Smooth muscle cell of the brain vasculature (primary cell): ENCODE measurements around the gene SCRN1.

Experiments
- DNase-seq: peaks from one replicate; pipeline ENCODE4 v3.0.0-alpha.2; 2012; ENCODE audit warnings: low read depth, low spot score

The SCRN1 gene

GRCh38 chr7:29926741-29927140 lies 62.9 kb downstream of the SCRN1 start:
- DNase-seq = no peak

- DNase-seq = no peak
Measured at GRCh38 chr7:29926216-29926615, 63.4 kb downstream of the SCRN1 start.

- no peak for DNase-seq
Measured at GRCh38 chr7:29924684-29925083, 64.9 kb downstream of the SCRN1 start.

- DNase-seq = no peak
Measured at GRCh38 chr7:29924006-29924405, 65.6 kb downstream of the SCRN1 start.

GRCh38 chr7:29922921-29923700 lies 66.5 kb downstream of the SCRN1 start:
- DNase-seq = no peak

GRCh38 chr7:29921404-29922010 lies 68.1 kb downstream of the SCRN1 start:
- DNase-seq = peak; percentile 39

- no peak for DNase-seq
Measured at GRCh38 chr7:29920491-29920890, 69.1 kb downstream of the SCRN1 start.

- DNase-seq = no peak
Measured at GRCh38 chr7:29919790-29920189, 69.8 kb downstream of the SCRN1 start.

GRCh38 chr7:29918850-29919249 lies 70.8 kb downstream of the SCRN1 start:
- DNase-seq = no peak

- DNase-seq = no peak
Measured at GRCh38 chr7:29917641-29918040, 72.0 kb downstream of the SCRN1 start.

- no peak for DNase-seq
Measured at GRCh38 chr7:29915481-29916215, 74.0 kb downstream of the SCRN1 start.

- DNase-seq = no peak
Measured at GRCh38 chr7:29914180-29914579, 75.4 kb downstream of the SCRN1 start.

- no peak for DNase-seq
Measured at GRCh38 chr7:29906200-29907022, 83.2 kb downstream of the SCRN1 start.

- DNase-seq = no peak
Measured at GRCh38 chr7:29900745-29901144, 88.9 kb downstream of the SCRN1 start.

GRCh38 chr7:29898301-29898700 lies 91.3 kb downstream of the SCRN1 start:
- DNase-seq = no peak

- no peak for DNase-seq
Measured at GRCh38 chr7:29896685-29897411, 92.8 kb downstream of the SCRN1 start.

- no peak for DNase-seq
Measured at GRCh38 chr7:29895559-29895958, 94.0 kb downstream of the SCRN1 start.

- no peak for DNase-seq
Measured at GRCh38 chr7:29894256-29894655, 95.3 kb downstream of the SCRN1 start.

GRCh38 chr7:29893351-29893965 lies 96.1 kb downstream of the SCRN1 start:
- DNase-seq = no peak

- no peak for DNase-seq
Measured at GRCh38 chr7:29892231-29892630, 97.4 kb downstream of the SCRN1 start.

- no peak for DNase-seq
Measured at GRCh38 chr7:29891766-29892165, 97.8 kb downstream of the SCRN1 start.
